Astrocyte (in vitro differentiated cells and primary cell): ENCODE data around the gene ZNF469. TPM values are rescaled to one million over a fixed set of nuclear protein-coding genes. Genes with fewer than 3 reads are reported as not detected.

Experiments
- DNase-seq: peaks from one replicate; pipeline ENCODE4 v3.0.0-alpha.2; 2010; ENCODE audit warnings: low read depth
- FAIRE-seq: peaks from 2 replicates; lab custom pipeline; 2011; peaks lifted over from hg19 to GRCh38; lab: Jason Lieb, UNC
- H2AFZ ChIP-seq: 2 replicates; pipeline ENCODE4 v1.6.0; 2012; ENCODE audit warnings: low read depth, low read length, inconsistent platforms
- H3K27ac ChIP-seq: 2 replicates; pipeline ENCODE4 v1.5.1; 2011; ENCODE audit warnings: low read depth, low read length, inconsistent platforms
- H3K27me3 ChIP-seq: 2 replicates; pipeline ENCODE4 v1.6.0; 2011; ENCODE audit warnings: low read length, inconsistent platforms; ENCODE audit not compliant: insufficient read depth
- H3K36me3 ChIP-seq: 2 replicates; pipeline ENCODE4 v1.5.1; 2011; ENCODE audit warnings: low read length, inconsistent platforms; ENCODE audit not compliant: insufficient read depth
- H3K4me1 ChIP-seq: 2 replicates; pipeline ENCODE4 v1.5.1; 2011; ENCODE audit warnings: low read length, inconsistent platforms; ENCODE audit not compliant: insufficient read depth
- H3K4me2 ChIP-seq: 2 replicates; pipeline ENCODE4 v1.6.0; 2012; ENCODE audit warnings: low read length, inconsistent platforms
- H3K4me3 ChIP-seq: 2 replicates; pipeline ENCODE4 v1.5.1; 2011; ENCODE audit warnings: low read depth, mild to moderate bottlenecking, low read length, inconsistent platforms; ENCODE audit not compliant: insufficient read depth
- H3K79me2 ChIP-seq: 2 replicates; pipeline ENCODE4 v1.6.0; 2012; ENCODE audit warnings: mild to moderate bottlenecking, low read length, inconsistent platforms; ENCODE audit not compliant: insufficient read depth
- H3K9ac ChIP-seq: 2 replicates; pipeline ENCODE4 v1.6.0; 2012; ENCODE audit warnings: mild to moderate bottlenecking, low read length, inconsistent platforms
- H3K9me3 ChIP-seq: 2 replicates; pipeline ENCODE4 v1.5.1; 2012; ENCODE audit warnings: low read depth, mild to moderate bottlenecking, low read length, inconsistent platforms; ENCODE audit not compliant: insufficient read depth
- H4K20me1 ChIP-seq: 2 replicates; pipeline ENCODE4 v1.6.0; 2012; ENCODE audit warnings: low read length, inconsistent platforms; ENCODE audit not compliant: insufficient read depth
- H3K27ac Mint-ChIP-seq: one replicate; pipeline ENCODE4 v1.8.0; 2021; ENCODE audit warnings: mild to moderate bottlenecking, mixed read lengths; ENCODE audit not compliant: unreplicated experiment
- H3K27me3 Mint-ChIP-seq: one replicate; pipeline ENCODE4 v1.8.0; 2021; ENCODE audit warnings: low read depth, mixed read lengths; ENCODE audit not compliant: unreplicated experiment
- H3K36me3 Mint-ChIP-seq: one replicate; pipeline ENCODE4 v1.8.0; 2021; ENCODE audit warnings: low read depth, mixed read lengths; ENCODE audit not compliant: unreplicated experiment
- H3K4me1 Mint-ChIP-seq: one replicate; pipeline ENCODE4 v1.8.0; 2021; ENCODE audit warnings: low read depth, mixed read lengths; ENCODE audit not compliant: unreplicated experiment
- H3K4me3 Mint-ChIP-seq: one replicate; pipeline ENCODE4 v1.8.0; 2021; ENCODE audit warnings: mild to moderate bottlenecking, moderate library complexity, mixed read lengths; ENCODE audit not compliant: unreplicated experiment
- H3K9me3 Mint-ChIP-seq: one replicate; pipeline ENCODE4 v1.8.0; 2021; ENCODE audit warnings: mild to moderate bottlenecking, mixed read lengths; ENCODE audit not compliant: unreplicated experiment
- EZH2 ChIP-seq: IDR thresholded peaks from 2 replicates; pipeline ENCODE4 v1.6.1; 2012; ENCODE audit warnings: mild to moderate bottlenecking, low read length, inconsistent platforms; ENCODE audit not compliant: insufficient read depth
- total RNA-seq: library from RNA; stranded (reverse); gene quantifications from 2 replicates; pipeline ENCODE4 v1.2.1, GENCODE V29; 2021
- TF ChIP-seq, protein P1 (sequence below): IDR thresholded peaks from 2 replicates; pipeline ENCODE4 v1.5.1; 2011; ENCODE audit warnings: low read depth, mild to moderate bottlenecking, inconsistent platforms, low read length, moderate library complexity; ENCODE audit not compliant: insufficient read depth

ZNF469 gene
- total RNA-seq, 1 donor from 2014 or later, result 17.7 TPM

GRCh38 chr16:88353232-88353631 lies 29.5 kb upstream of the ZNF469 start:
- TF ChIP-seq EZH2, result no peak
- TF ChIP-seq, protein P1, sequence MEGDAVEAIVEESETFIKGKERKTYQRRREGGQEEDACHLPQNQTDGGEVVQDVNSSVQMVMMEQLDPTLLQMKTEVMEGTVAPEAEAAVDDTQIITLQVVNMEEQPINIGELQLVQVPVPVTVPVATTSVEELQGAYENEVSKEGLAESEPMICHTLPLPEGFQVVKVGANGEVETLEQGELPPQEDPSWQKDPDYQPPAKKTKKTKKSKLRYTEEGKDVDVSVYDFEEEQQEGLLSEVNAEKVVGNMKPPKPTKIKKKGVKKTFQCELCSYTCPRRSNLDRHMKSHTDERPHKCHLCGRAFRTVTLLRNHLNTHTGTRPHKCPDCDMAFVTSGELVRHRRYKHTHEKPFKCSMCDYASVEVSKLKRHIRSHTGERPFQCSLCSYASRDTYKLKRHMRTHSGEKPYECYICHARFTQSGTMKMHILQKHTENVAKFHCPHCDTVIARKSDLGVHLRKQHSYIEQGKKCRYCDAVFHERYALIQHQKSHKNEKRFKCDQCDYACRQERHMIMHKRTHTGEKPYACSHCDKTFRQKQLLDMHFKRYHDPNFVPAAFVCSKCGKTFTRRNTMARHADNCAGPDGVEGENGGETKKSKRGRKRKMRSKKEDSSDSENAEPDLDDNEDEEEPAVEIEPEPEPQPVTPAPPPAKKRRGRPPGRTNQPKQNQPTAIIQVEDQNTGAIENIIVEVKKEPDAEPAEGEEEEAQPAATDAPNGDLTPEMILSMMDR, result no peak
- H3K27ac ChIP-seq, result no peak overlapping the region
- H3K36me3 ChIP-seq, result no peaks in the 10 kb centered on the region
- Mint-ChIP-seq H3K27me3 (peaks cover 17% of the 10 kb centered on the region), H3K36me3 (no peaks in the 10 kb centered on the region), H3K4me3 (no peak overlapping the region), H3K4me1 (no peaks in the 10 kb centered on the region), H3K27ac (peak overlapping the region; percentile 47), H3K9me3 (no peaks in the 10 kb centered on the region)
- no peaks in the 10 kb centered on the region for H4K20me1 ChIP-seq
- DNase-seq, result no peak
- no peak overlapping the region for H3K4me2 ChIP-seq
- H3K79me2 ChIP-seq, result no peaks in the 10 kb centered on the region
- H3K9me3 ChIP-seq, result no peaks in the 10 kb centered on the region
- no peaks in the 10 kb centered on the region for H3K27me3 ChIP-seq
- no peak overlapping the region for H3K9ac ChIP-seq
- no peak for FAIRE-seq
- no peaks in the 10 kb centered on the region for H3K4me1 ChIP-seq
- H3K4me3 ChIP-seq, result no peak overlapping the region
- no peak overlapping the region for H2AFZ ChIP-seq

DNA sequence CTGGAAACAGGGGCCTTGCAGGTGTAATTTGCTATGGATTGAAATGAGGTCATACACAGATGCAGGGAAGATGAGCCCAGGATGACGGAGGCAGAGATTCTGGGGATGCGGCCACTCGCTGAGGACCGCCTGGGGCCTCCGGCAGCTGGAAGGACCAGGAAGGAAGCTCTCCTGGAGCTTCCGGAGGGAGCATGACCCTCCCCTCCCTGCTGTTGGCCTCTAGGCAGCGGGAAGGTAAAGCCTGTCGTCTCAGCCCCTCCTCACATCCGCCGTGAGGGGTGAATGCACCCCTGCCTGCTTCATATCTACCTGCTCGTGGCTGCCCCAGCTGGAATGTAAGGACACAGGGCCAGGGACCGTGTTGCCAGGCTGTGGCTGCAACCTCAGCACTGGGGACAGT lies 29.1 kb upstream of the ZNF469 start:
- Histone ChIP-seq H2AFZ (no peak overlapping the region), H3K4me3 (no peak overlapping the region), H3K4me2 (no peak overlapping the region), H3K79me2 (no peaks in the 10 kb centered on the region), H3K27me3 (no peaks in the 10 kb centered on the region), H3K4me1 (no peaks in the 10 kb centered on the region), H3K36me3 (no peaks in the 10 kb centered on the region), H3K9me3 (no peaks in the 10 kb centered on the region), H4K20me1 (no peaks in the 10 kb centered on the region), H3K27ac (no peak overlapping the region), H3K9ac (no peak overlapping the region)
- no peak for DNase-seq
- H3K9me3 Mint-ChIP-seq, result no peaks in the 10 kb centered on the region
- TF ChIP-seq EZH2, result no peak
- TF ChIP-seq, protein P1, result no peak
- H3K4me1 Mint-ChIP-seq, result no peaks in the 10 kb centered on the region
- no peaks in the 10 kb centered on the region for H3K36me3 Mint-ChIP-seq
- H3K27me3 Mint-ChIP-seq, result peaks cover 17% of the 10 kb centered on the region
- H3K4me3 Mint-ChIP-seq, result no peak overlapping the region
- no peak for FAIRE-seq
- H3K27ac Mint-ChIP-seq, result peak overlapping the region; percentile 47

- FAIRE-seq (no peak), DNase-seq (no peak)
- TF ChIP-seq, protein P1, result no peak
- no peak for TF ChIP-seq EZH2
- Histone ChIP-seq H2AFZ (no peak overlapping the region), H3K4me2 (no peak overlapping the region), H3K4me1 (no peaks in the 10 kb centered on the region), H4K20me1 (no peaks in the 10 kb centered on the region), H3K27ac (no peak overlapping the region), H3K79me2 (no peaks in the 10 kb centered on the region), H3K9me3 (no peaks in the 10 kb centered on the region), H3K9ac (no peak overlapping the region), H3K27me3 (peaks cover 4% of the 10 kb centered on the region), H3K4me3 (no peak overlapping the region), H3K36me3 (no peaks in the 10 kb centered on the region)
- Mint-ChIP-seq H3K27me3 (peaks cover 15% of the 10 kb centered on the region), H3K36me3 (no peaks in the 10 kb centered on the region), H3K4me1 (no peaks in the 10 kb centered on the region), H3K4me3 (no peak overlapping the region), H3K27ac (no peak overlapping the region), H3K9me3 (no peaks in the 10 kb centered on the region)
Observed at GRCh38 chr16:88354229-88355092, 28.3 kb upstream of the ZNF469 start.
